Measurements from ENCODE around the gene IRAK1.

IRAK1 gene

DNA sequence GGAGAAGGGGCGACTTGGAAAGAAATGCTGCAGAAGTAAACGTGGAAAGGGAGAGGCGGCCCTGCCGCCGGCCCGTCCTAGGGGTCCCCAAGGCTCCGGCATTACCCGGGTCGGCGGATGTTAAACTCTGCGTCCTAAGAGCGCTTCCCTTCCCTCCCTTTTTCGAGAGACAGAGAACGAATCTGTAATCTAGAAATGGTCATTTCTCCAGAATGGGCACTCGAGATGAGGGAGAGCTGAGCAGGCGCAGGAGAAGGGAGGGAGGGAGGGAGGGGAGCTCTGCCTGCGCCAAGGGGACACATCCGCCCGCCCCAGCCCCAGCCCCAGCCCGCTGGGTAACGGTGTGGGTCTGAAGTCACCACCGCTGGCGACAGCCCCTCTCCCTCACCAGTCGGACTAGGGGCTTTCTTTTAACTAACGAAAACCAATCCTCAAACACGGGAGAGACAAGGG lies 49.8 kb downstream of the IRAK1 start:
- no peak for DNase-seq

DNA sequence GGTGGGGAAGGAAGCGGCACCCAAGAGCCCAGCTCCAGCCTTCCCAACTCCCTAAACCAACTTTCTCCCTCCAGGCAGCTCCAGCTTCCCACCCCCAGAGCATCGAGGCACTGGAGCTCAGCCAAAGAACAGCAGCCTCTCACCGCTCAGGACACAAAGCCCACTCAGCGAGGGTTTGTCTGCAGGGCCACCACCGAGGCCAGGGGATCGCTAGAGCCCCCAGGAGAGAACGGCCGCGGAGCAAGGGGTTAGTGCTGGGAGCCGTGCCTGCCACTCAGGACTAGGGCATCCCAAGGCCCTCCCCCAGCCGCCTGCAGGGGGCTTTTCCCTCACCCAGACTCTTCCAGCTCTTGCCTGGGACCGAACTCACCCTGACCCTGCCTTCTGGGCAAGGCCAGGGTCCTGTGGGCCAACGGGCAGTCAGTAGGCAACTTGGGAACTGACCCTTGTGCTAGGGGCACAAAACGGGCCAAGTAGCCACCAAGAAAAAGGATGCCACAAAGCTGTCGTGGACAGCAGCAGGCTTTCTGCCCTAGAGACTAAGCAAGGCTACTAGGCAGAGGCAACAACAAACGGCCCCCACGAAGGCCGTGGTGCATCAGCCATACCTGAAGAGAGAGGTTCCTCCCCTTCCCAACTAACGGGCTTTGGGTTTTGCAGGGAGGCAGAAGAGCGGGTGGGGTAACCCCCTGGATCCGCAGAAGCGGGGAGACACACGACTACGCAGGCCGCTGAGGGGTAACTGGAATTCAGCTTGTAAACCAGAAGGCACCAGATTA lies 50.4 kb downstream of the IRAK1 start:
- no peak for DNase-seq

DNA sequence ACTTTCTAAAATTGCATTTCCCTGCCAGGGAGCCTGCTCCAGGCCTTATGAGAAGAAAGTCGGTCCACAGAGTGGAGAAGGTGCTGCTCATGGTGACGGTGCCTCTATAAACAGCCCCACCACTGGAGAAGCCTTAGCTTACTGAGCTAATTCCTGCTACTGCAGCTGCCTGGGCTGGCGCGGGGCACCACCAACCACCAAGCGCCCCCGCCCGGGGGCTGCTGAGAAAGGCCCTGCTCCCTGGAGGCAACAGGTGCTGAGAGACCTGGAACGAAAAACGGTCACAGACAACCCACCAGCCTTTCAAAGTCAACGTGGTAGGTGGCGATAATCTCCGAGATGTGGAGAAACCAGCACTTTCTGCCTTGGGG lies 51.0 kb downstream of the IRAK1 start:
- DNase-seq, result peak; percentile 36

DNA sequence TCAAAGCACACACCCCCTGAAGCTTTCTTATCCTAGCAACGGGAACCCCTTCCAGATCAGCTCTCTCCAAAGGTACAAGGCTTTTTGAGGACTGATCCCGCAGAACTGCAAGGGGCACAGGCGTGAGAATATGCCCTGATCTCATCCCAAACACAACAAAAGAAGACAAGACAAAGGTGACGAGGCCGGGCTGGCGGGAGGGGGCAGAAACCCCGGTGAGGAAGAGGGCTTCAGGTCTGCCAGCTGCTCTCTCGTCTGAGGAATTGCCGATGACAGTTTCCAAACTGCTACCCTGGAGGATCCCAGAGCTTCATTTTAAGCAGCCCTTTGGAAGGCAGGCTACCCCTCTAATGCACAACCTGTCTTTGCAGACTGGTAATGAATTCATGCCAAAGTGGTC lies 51.4 kb downstream of the IRAK1 start:
- DNase-seq, result no peak

DNA sequence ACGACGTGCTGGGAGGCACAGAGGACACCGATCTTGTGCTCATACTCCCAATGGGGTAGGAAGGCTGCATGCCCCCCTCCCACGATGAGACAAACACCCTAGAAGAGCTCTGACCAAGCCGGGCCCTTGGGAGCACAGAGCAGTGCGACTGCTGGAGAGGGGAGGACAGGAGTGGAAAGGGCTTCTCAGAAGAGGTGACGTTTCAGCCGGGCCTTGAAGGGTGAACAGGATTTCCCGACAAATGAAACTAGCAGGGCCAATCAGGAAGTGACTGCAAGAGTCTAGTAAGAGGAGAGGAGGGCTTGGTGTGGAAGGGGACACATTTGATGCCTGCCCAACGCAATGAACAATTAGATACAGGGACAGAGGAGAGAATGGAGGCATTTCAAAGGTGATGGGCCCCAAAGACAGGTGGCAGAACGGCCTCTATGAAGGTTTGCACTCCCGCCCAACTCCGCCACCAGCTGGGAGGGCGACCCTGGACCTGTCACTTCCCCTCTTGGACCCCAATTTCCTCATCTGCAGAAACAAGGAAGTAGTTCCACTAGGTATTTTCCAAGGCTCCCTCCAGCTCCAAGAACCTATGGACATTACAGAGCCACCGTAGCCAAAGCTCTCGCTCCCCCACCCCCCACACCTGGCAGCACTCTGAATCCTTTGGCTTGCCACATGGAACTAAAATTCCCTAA lies 52.0 kb downstream of the IRAK1 start:
- DNase-seq, result peak; percentile 52

DNA sequence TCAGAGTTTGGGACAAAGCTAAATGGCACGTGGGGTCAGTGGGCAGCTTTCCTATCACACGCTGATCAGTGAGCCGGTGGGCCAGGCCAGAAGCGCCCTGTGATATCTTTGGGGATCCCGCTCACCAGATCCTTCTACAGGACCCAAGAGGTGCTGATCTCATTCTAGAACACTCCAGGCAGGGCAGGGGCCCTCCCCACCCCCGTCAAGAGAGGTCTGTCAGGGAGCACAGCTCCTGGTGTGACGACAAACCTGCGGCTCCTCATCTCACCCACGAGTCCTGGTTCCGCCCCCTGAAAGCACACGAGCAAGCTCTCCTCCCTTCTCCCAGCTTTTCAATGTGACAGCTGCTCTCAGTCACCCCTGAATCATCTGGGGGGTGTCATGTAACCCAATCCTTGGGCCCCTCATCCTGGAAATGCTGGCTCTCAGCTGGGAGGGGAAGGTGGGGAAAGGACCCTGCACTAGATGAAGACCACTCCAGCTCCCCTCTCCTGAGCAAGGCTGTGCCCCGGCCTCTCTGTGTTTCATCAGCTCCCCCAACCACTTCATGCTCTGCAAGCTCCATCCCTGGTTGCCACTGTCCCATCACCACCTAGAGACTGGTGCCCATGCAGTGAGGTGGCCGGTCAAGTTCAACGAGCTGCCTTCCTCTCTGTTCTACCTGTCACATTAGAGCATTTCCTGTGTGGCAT lies 52.7 kb downstream of the IRAK1 start:
- no peak for DNase-seq

DNA sequence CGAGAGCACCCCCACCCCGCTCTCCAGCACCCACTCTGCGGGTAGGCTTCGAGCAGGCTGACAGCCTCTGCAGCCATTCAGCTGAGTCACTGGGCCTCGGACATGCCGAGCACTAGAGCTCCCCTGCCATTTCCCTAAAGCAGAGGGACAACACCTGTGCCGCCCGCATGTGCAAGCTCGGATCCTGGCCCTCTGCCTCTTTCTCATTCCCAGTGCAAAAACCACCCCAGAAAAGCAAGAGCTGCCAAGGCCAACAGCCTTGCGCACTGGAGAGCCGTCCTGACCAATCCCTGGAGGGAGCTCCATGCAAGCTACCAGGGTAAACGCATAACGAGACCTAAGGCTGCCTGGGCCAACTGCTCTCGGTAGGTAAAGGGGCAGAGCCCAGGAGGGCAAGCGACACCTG lies 53.4 kb downstream of the IRAK1 start:
- no peak for DNase-seq

DNA sequence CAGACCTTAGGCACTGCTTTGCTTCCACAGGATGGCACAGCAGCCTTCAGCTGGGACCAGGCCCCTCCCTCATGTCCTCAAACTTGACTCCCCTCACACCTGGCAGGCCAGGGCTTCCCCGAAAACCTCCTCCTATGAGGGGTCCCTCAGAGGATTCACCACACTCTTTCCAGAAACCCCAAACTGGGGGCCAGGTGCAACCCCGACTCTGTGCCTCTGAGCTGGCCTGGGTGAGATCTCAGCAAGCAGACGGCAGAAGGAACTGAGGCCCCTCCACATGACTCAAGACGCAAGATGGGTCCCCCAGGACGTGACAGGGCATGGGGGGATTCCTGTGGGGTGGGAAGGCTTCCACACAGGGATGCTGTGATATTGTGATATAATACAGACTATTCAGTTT lies 54.3 kb downstream of the IRAK1 start:
- DNase-seq, result no peak

DNA sequence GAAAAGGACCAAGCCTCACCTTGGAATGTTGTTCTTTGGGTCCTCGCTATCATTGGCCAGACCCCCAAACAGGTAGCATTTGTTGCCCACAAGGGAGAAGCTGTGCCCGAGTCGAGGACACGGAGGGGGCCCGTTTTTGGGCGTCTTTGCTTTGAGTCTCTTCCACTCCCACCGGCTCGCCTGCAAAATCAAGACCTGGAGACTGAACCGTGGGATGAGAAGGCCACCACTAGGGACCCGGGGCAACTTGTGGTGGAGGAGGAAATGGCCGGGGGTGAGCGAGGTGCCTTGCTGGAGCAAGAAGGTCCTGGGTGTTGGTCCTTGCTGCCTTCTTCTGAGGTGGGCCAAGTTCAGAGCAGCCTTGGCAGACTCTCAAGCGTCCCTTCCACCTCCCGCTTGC lies 55.6 kb downstream of the IRAK1 start:
- DNase-seq, result no peak

DNA sequence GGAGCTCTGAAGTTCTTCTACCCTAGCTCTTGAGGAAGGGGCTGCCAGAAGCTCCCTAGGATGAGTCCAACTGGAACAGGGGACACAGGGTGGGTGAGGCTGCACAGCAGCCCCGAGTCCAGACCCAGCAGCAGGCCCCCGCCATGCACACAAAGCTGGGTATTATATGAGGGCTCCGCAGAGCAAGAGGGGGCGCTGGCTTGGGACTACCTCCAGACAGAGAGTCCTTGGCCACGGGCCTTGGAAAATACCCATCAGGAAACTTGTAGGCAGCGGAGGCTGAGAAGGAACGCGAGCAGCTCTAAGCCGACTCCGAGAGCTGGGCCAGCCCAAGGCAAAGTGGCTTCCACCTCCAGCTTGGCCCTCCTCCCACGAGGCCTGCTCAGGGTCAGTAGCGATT lies 56.2 kb downstream of the IRAK1 start:
- DNase-seq, result no peak

DNA sequence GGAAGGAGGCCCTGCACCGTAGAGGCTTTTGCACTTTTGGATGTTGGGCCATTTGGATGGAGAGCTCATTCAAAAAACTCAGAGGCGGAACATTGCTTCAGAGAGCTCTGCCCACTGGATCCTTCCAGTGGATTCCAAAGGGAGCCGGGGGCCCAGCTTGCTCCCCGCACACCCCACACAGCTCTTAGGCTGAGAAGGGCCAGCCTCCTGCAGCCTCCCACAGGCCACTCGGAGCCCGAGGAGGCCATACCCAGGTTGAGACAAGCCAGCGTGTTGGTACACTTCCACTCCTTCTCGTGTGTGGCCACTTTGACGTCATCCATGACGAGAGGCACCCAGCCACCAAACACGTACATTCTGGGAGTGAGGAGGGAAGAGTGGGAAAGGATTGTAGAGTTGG lies 58.4 kb downstream of the IRAK1 start:
- no peak for DNase-seq

DNA sequence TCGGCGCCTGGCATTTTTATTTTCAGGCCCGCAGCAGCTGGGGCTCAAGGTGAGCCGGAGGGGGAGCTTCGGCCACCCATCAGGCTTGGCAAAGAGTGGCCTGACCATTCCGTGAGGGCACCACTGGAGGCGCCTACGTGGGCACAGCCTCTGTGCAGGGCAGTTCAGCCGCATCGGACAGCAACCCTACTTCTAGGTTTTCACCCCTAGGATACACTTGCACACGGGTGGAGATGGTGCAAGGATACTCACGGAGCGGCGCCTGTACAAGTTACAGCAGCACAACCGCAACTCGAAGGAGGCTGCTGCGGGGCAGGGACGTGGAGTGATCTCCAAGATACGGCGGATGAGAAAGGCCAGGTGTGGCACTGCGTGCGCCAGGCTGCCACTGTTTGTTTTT lies 58.9 kb downstream of the IRAK1 start:
- DNase-seq, result no peak

Data from CD4-positive, alpha-beta T cell treated with Interleukin-4 for 4 hours (primary cell).